ENCODE measurements around the gene TTLL10. TPM values are rescaled to one million over a fixed set of nuclear protein-coding genes. Genes with fewer than 3 reads are reported as not detected.
A peak's percentile ranks its signal among the peaks of the same experiment; 100 is the strongest.

TTLL10 gene
- total RNA-seq, 1 donor from 2014 or later: not detected

DNA sequence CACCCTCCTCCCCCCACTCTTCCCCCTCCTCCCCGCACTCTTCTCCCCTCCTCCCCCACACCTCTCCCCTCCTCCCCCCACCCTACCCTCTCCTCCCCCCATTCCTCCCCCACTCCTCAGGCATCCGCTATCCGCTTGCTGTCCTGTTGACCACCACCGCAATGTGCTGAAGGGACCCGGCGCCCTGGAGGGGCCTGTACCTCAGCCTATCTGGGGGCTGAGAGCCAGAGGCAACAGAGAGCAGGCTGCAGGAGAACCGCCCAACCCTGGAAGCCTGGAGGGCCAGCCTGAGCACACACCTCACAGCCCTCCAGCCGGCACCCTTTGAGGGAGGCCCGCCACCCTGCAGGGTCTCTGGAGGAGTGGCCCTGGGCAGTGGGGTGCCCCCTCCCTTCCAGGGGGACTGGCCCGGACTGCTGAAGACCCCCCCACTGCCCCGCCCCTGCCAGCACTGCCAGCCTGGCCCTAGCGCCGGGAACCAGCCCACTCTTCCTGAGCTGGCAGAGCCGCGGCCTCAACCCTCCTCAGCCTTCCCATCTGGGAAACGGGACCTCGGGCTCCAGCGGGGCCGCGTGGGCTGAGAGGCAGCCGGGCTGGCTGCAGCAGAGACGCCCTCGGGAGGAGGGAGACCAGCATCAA lies 71.6 kb downstream of the TTLL10 start:
- Mint-ChIP-seq H3K36me3 (ENCODE audit: low read depth, unreplicated experiment) (no peaks in the 10 kb centered on the region), H3K4me1 (ENCODE audit: unreplicated experiment) (no peaks in the 10 kb centered on the region), H3K27me3 (ENCODE audit: unreplicated experiment) (peaks cover 2% of the 10 kb centered on the region), H3K9me3 (ENCODE audit: unreplicated experiment) (no peaks in the 10 kb centered on the region), H3K4me3 (ENCODE audit: unreplicated experiment) (no peak overlapping the region), H3K27ac (ENCODE audit: unreplicated experiment) (no peak overlapping the region)
- TF ChIP-seq, protein P1, sequence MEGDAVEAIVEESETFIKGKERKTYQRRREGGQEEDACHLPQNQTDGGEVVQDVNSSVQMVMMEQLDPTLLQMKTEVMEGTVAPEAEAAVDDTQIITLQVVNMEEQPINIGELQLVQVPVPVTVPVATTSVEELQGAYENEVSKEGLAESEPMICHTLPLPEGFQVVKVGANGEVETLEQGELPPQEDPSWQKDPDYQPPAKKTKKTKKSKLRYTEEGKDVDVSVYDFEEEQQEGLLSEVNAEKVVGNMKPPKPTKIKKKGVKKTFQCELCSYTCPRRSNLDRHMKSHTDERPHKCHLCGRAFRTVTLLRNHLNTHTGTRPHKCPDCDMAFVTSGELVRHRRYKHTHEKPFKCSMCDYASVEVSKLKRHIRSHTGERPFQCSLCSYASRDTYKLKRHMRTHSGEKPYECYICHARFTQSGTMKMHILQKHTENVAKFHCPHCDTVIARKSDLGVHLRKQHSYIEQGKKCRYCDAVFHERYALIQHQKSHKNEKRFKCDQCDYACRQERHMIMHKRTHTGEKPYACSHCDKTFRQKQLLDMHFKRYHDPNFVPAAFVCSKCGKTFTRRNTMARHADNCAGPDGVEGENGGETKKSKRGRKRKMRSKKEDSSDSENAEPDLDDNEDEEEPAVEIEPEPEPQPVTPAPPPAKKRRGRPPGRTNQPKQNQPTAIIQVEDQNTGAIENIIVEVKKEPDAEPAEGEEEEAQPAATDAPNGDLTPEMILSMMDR (IDR thresholded peaks at IDR 0.05; ENCODE audit: unreplicated experiment): no peak
- no peak for DNase-seq (ENCODE audit: low spot score)

DNA sequence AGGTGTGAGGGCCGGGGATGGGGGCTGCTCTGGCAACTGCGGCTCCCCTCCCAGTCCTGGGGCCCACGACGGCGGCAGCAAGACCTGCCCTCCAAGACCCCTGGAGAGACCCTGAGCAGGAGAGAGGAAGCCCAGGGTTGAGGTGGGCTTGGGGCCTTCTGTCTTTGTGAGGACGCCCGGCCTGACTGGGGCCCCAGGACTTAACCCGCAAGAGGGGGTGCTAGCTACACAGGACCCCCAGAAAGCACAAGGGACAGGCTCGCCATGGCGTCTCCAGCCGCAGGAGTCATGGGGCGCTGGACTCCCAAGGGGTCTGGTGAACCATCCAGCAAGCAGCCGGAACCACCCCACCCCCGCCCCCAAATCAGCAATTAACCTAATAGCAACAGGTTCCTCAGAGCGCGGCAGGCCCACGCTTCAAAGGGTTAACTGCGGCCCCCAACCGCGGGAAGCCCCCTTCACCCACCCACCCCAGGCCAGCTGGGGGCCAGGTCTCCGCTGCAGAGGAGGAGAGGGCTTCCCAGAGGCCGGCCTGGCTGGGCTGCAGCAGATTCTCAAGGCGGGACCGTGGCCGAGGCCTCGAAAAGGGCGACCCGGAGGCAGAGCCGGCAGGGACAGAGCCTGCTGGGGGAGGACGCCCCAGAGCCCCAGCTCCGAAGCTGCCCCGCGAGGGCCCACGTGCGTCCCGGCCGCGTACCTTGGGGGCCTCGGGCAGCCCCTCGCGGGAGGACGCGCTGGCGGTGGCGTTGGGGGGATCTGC lies 72.3 kb downstream of the TTLL10 start:
- no peaks in the 10 kb centered on the region for H3K9me3 Mint-ChIP-seq (ENCODE audit: unreplicated experiment)
- no peak overlapping the region for H3K4me3 Mint-ChIP-seq (ENCODE audit: unreplicated experiment)
- no peaks in the 10 kb centered on the region for H3K4me1 Mint-ChIP-seq (ENCODE audit: unreplicated experiment)
- no peak overlapping the region for H3K27ac Mint-ChIP-seq (ENCODE audit: unreplicated experiment)
- H3K36me3 Mint-ChIP-seq (ENCODE audit: low read depth, unreplicated experiment): no peaks in the 10 kb centered on the region
- H3K27me3 Mint-ChIP-seq (ENCODE audit: unreplicated experiment): peaks cover 2% of the 10 kb centered on the region
- DNase-seq (ENCODE audit: low spot score): no peak
- TF ChIP-seq, protein P1 (IDR thresholded peaks at IDR 0.05; ENCODE audit: unreplicated experiment): no peak

DNA sequence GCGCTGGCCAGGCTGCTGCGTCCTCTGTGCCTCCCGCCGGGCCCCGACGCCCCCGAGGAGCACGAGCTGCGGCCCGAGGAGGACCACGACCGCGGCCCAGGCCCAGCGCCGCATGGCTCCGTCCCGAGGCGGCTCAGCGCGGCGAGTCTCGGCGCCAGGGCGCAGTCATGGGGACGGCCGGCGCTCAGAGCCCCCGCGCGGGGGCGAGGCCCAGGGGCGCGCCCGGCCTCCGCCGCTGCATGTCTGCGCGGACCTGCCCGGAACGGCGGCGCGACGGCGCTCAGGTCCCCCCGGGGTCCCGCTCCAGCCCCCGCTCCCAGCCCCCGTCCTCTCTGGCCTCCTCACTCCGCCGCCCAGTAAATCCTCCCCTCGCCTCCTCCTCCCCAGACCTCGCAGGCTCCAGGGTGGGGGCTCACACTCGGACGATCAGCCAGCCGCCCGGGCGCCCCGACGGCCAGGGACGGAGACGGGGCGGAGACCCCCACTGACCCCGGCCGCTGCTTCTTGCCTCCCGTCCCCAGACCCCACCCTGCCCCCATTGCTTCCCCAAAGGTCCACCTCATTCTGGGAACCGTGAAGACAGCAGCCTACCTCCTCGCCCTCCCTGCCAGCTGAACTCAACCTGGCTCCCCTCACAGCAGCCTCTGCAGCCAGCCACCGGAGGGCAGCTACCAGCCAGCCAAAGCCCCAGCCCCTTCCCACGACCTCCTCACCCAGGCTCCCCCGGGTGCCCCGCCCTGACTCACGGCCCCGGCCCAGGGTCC lies 73.1 kb downstream of the TTLL10 start, which contains the start of gene C1QTNF12:
Gene C1QTNF12 (minus strand): TSS at position 146 of the 764 bp plus-strand sequence. CDS start 32 bp downstream, at position 114.
- peaks cover 2% of the 10 kb centered on the region for H3K27me3 Mint-ChIP-seq (ENCODE audit: unreplicated experiment)
- H3K9me3 Mint-ChIP-seq (ENCODE audit: unreplicated experiment): no peaks in the 10 kb centered on the region
- no peak within 1 kb of the TSS for H3K27ac Mint-ChIP-seq (ENCODE audit: unreplicated experiment)
- H3K4me3 Mint-ChIP-seq (ENCODE audit: unreplicated experiment): no peak within 1 kb of the TSS
- no peaks in the 10 kb centered on the region for H3K4me1 Mint-ChIP-seq (ENCODE audit: unreplicated experiment)
- H3K36me3 Mint-ChIP-seq (ENCODE audit: low read depth, unreplicated experiment): no peaks in the 10 kb centered on the region
- TF ChIP-seq, protein P1 (IDR thresholded peaks at IDR 0.05; ENCODE audit: unreplicated experiment): no peak
- DNase-seq (ENCODE audit: low spot score): no peak

DNA sequence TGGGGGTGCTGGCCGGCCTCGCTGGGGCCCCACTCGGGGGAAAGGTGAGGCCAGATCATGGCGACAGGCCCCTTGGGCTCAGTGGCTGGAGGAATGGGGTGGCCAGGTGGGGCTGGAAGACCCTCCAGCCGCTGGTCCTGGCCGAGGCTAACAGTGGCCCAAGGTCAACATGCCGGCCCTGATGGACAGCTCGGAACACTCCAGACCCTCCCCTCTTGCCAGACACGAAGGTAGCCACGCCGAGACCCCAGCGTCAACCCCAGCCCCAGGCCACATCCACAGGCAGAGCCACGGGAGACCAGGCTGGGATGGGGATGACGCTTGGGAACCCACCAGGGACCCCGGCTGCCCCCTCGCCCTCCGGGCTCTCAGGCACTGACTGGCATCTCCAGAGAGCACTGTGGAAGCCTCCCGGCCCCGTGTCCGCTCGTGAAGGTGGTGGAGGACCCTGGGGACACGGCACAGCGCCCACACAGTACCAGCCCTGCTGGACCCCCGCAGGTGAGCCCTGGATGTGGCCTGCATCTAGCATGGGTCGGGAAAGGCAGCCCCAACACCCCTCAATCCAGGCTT lies 73.7 kb downstream of the TTLL10 start:
- TF ChIP-seq, protein P1 (IDR thresholded peaks at IDR 0.05; ENCODE audit: unreplicated experiment): no peak
- no peak overlapping the region for H3K4me3 Mint-ChIP-seq (ENCODE audit: unreplicated experiment)
- no peaks in the 10 kb centered on the region for H3K4me1 Mint-ChIP-seq (ENCODE audit: unreplicated experiment)
- no peaks in the 10 kb centered on the region for H3K36me3 Mint-ChIP-seq (ENCODE audit: low read depth, unreplicated experiment)
- no peak overlapping the region for H3K27ac Mint-ChIP-seq (ENCODE audit: unreplicated experiment)
- H3K9me3 Mint-ChIP-seq (ENCODE audit: unreplicated experiment): no peaks in the 10 kb centered on the region
- no peak for DNase-seq (ENCODE audit: low spot score)
- H3K27me3 Mint-ChIP-seq (ENCODE audit: unreplicated experiment): peaks cover 3% of the 10 kb centered on the region

Small RNA genes within 50 kb of the gene (microRNA-seq; reads per million reads assigned to microRNA genes)
- gene MIR200A (ENCODE audit: unreplicated experiment) (55.2 reads per million, percentile 78 among the genes with 10 or more reads in this experiment), gene MIR200B (ENCODE audit: unreplicated experiment) (396 reads per million, percentile 90 among the genes with 10 or more reads in this experiment), gene MIR429 (ENCODE audit: unreplicated experiment) (82.9 reads per million, percentile 81 among the genes with 10 or more reads in this experiment)

Other genes starting within 250 kb of the TTLL10 start
- not detected for gene SAMD11, start 250.0 kb upstream of the TTLL10 start, total RNA-seq (ENCODE audit: unreplicated experiment)
- 56.5 TPM for gene NOC2L, start 214.6 kb upstream of the TTLL10 start, total RNA-seq (ENCODE audit: unreplicated experiment)
- gene KLHL17, start 213.3 kb upstream of the TTLL10 start, total RNA-seq (ENCODE audit: unreplicated experiment): 18.7 TPM
- not detected for gene PLEKHN1, start 207.4 kb upstream of the TTLL10 start, total RNA-seq (ENCODE audit: unreplicated experiment)
- not detected for gene PERM1, start 191.8 kb upstream of the TTLL10 start, total RNA-seq (ENCODE audit: unreplicated experiment)
- gene HES4, start 173.8 kb upstream of the TTLL10 start, total RNA-seq (ENCODE audit: unreplicated experiment): 144 TPM
- 33.3 TPM for gene ISG15, start 160.4 kb upstream of the TTLL10 start, total RNA-seq (ENCODE audit: unreplicated experiment)
- gene AGRN, start 153.8 kb upstream of the TTLL10 start, total RNA-seq (ENCODE audit: unreplicated experiment): 374 TPM
- not detected for gene RNF223, start 99.6 kb upstream of the TTLL10 start, total RNA-seq (ENCODE audit: unreplicated experiment)
- 16.6 TPM for gene C1orf159, start 57.8 kb upstream of the TTLL10 start, total RNA-seq (ENCODE audit: unreplicated experiment)
- not detected for gene TNFRSF18, start 32.7 kb downstream of the TTLL10 start, total RNA-seq (ENCODE audit: unreplicated experiment)
- gene TNFRSF4, start 40.3 kb downstream of the TTLL10 start, total RNA-seq (ENCODE audit: unreplicated experiment): 0.80 TPM
- 130 TPM for gene SDF4, start 58.1 kb downstream of the TTLL10 start, total RNA-seq (ENCODE audit: unreplicated experiment)
- gene B3GALT6, start 58.4 kb downstream of the TTLL10 start, total RNA-seq (ENCODE audit: unreplicated experiment): 43.2 TPM
- 0.69 TPM for gene C1QTNF12, start 72.8 kb downstream of the TTLL10 start, total RNA-seq (ENCODE audit: unreplicated experiment)
- 71.9 TPM for gene UBE2J2, start 100.0 kb downstream of the TTLL10 start, total RNA-seq (ENCODE audit: unreplicated experiment)
- gene SCNN1D, start 106.6 kb downstream of the TTLL10 start, total RNA-seq (ENCODE audit: unreplicated experiment): 3.9 TPM
- 54.0 TPM for gene ACAP3, start 134.1 kb downstream of the TTLL10 start, total RNA-seq (ENCODE audit: unreplicated experiment)
- 14.0 TPM for gene PUSL1, start 134.7 kb downstream of the TTLL10 start, total RNA-seq (ENCODE audit: unreplicated experiment)
- gene INTS11, start 150.8 kb downstream of the TTLL10 start, total RNA-seq (ENCODE audit: unreplicated experiment): 104 TPM
- 26.0 TPM for gene CPTP, start 150.9 kb downstream of the TTLL10 start, total RNA-seq (ENCODE audit: unreplicated experiment)
- gene TAS1R3, start 157.4 kb downstream of the TTLL10 start, total RNA-seq (ENCODE audit: unreplicated experiment): 1.2 TPM
- 26.7 TPM for gene DVL1, start 175.5 kb downstream of the TTLL10 start, total RNA-seq (ENCODE audit: unreplicated experiment)
- gene MXRA8, start 184.7 kb downstream of the TTLL10 start, total RNA-seq (ENCODE audit: unreplicated experiment): 0.64 TPM
- gene AURKAIP1, start 201.3 kb downstream of the TTLL10 start, total RNA-seq (ENCODE audit: unreplicated experiment): 128 TPM
- gene CCNL2, start 225.5 kb downstream of the TTLL10 start, total RNA-seq (ENCODE audit: unreplicated experiment): 266 TPM
- gene MRPL20, start 233.4 kb downstream of the TTLL10 start, total RNA-seq (ENCODE audit: unreplicated experiment): 95.0 TPM
- 0.31 TPM for gene ANKRD65, start 247.4 kb downstream of the TTLL10 start, total RNA-seq (ENCODE audit: unreplicated experiment)

Data from endothelial cell (in vitro differentiated cells).